ENCODE results near the gene ZNF304.

- no peak for TF ChIP-seq POLR2A (IDR thresholded peaks at IDR 0.05; ENCODE audit: low read length)
- TF ChIP-seq GATA1 (IDR thresholded peaks at IDR 0.05; ENCODE audit: low read depth, low read length): no peak
Measured at GRCh38 chr19:57321751-57322150, 29.3 kb upstream of the ZNF304 start.
